Prostate gland (tissue), 2 donors: Measurements from ENCODE around the gene LSMEM2. TPM values are rescaled to one million over a fixed set of nuclear protein-coding genes. Genes with fewer than 3 reads are reported as not detected.

Experiments
- DNase-seq: peaks from one replicate; pipeline ENCODE4 v3.0.0-alpha.2; 2019; ENCODE audit warnings: low spot score
- H3K27ac ChIP-seq, 2 donors: fragments of 200-600 bp; sonication (generic); 2 replicates each; pipeline ENCODE4 v1.5.1; 2017 to 2019
- H3K27me3 ChIP-seq: fragments of 200-600 bp; sonication (generic); replicated peaks from 2 replicates; pipeline ENCODE4 v1.5.1; 2019; ENCODE audit not compliant: insufficient read depth
- H3K36me3 ChIP-seq, 2 donors: fragments of 200-600 bp; sonication (generic); 1 replicate in 1 of 2; 2 replicates in 1 of 2; pipeline versions ENCODE4 v1.5.1 to v1.8.1; 2017 to 2019
- H3K4me1 ChIP-seq: fragments of 200-600 bp; sonication (generic); replicated peaks from 2 replicates; pipeline ENCODE4 v1.5.1; 2019
- H3K4me3 ChIP-seq, 2 donors: fragments of 200-600 bp; sonication (generic); 2 replicates each; pipeline ENCODE4 v1.5.1; 2017 to 2019
- H3K9me3 ChIP-seq: fragments of 200-600 bp; sonication (generic); 2 replicates; pipeline ENCODE4 v1.5.1; 2017
- POLR2A ChIP-seq: fragments of 450-650 bp; IDR thresholded peaks from one replicate; pipeline ENCODE4 v1.6.1; 2016; ENCODE audit warnings: antibody characterized with exemption, mild to moderate bottlenecking
- POLR2AphosphoS5 ChIP-seq: sonication (generic); formaldehyde crosslinking; IDR thresholded peaks from one replicate; pipeline ENCODE4 v1.6.1; 2017; ENCODE audit warnings: antibody characterized with exemption
- WGBS: methylation state at CpG from one replicate; pipeline ENCODE4 v1.1.5; 2018; 5-methylcytosine and 5-hydroxymethylcytosine counted together
- intact Hi-C: fragments of 100-400 bp; cut with DNase I; formaldehyde crosslinking; loops from one replicate; pipeline ENCODE4 v1.14.2; 2022
- total RNA-seq, 2 donors: library from RNA; depleted of rRNA; stranded (reverse); fragments of >200 nt; gene quantifications; one replicate each; pipeline ENCODE4 v1.1.0, GENCODE V29; 2016
- TF ChIP-seq, protein P1 (sequence below), 4 experiments: fragments of 200-600 bp in 2 of 4; fragments of 450-650 bp in 2 of 4; sonication (generic) in 2 of 4; IDR thresholded peaks; 1 replicate in 3 of 4; 2 replicates in 1 of 4; pipeline ENCODE4 v1.5.1; 2016 to 2019; ENCODE audit warnings: antibody characterized with exemption in 4 of 4, mild to moderate bottlenecking in 2 of 4, moderate library complexity in 2 of 4

The LSMEM2 gene
- total RNA-seq, 2 donors from 2014 or later, result not detected

DNA sequence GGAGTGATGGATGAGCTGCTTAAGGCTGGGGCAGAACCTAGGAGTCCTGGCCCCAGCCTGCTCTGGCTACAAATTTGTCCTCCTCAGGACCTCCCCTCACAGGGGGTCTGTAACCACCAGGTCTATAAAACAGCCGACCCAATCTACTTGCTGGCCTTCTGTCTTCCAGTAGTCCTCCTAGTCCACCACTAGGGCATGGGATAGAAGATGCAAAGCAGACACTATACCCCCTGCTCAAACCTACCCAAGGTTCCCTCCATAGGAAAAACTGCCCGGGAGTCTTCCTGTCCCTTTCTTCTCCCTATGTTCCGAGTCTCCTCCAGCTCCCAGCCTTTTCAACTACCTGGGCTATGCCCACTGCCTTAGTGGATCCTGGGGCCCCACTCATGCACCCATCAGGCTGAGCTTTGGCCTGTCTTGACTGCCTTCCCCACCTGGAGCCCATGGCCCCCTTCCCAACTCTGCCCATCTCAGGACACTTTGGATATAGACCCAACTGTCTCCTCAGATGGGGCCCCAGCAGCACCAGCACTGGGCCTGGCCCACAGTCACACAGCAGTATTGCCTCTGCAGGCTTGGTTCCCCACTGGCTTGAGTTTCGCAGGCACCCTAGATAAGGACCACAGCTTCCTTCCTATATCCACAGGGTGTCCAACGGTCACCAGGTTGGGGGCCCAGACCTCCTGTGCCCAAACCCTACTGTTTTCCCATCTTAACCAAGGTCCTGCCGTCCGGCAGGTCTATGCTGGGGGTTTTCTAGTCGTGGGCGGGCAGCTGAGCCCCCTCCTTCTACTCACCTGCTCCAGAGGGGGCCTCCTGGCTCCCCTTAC lies 19.2 kb downstream of the LSMEM2 start:
- WGBS, result 39% methylated on average over 9 of the region's 9 CpGs
- H3K27ac ChIP-seq, result peak overlapping the region; percentile 84 to 89
- intact Hi-C loops, result no loop called here
- H3K4me3 ChIP-seq, result peak overlapping the region; percentile 54 to 56
- H3K27me3 ChIP-seq, result no peaks in the 10 kb centered on the region
- H3K36me3 ChIP-seq, result no peaks in the 10 kb centered on the region
- TF ChIP-seq POLR2AphosphoS5 (no peak), POLR2A (no peak)
- TF ChIP-seq, protein P1, sequence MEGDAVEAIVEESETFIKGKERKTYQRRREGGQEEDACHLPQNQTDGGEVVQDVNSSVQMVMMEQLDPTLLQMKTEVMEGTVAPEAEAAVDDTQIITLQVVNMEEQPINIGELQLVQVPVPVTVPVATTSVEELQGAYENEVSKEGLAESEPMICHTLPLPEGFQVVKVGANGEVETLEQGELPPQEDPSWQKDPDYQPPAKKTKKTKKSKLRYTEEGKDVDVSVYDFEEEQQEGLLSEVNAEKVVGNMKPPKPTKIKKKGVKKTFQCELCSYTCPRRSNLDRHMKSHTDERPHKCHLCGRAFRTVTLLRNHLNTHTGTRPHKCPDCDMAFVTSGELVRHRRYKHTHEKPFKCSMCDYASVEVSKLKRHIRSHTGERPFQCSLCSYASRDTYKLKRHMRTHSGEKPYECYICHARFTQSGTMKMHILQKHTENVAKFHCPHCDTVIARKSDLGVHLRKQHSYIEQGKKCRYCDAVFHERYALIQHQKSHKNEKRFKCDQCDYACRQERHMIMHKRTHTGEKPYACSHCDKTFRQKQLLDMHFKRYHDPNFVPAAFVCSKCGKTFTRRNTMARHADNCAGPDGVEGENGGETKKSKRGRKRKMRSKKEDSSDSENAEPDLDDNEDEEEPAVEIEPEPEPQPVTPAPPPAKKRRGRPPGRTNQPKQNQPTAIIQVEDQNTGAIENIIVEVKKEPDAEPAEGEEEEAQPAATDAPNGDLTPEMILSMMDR (IDR thresholded peaks at IDR 0.05), result peak in 1 of 4 experiments; percentile 5
- no peaks in the 10 kb centered on the region for H3K9me3 ChIP-seq
- H3K4me1 ChIP-seq, result peaks cover 11% of the 10 kb centered on the region
- DNase-seq, result no peak

DNA sequence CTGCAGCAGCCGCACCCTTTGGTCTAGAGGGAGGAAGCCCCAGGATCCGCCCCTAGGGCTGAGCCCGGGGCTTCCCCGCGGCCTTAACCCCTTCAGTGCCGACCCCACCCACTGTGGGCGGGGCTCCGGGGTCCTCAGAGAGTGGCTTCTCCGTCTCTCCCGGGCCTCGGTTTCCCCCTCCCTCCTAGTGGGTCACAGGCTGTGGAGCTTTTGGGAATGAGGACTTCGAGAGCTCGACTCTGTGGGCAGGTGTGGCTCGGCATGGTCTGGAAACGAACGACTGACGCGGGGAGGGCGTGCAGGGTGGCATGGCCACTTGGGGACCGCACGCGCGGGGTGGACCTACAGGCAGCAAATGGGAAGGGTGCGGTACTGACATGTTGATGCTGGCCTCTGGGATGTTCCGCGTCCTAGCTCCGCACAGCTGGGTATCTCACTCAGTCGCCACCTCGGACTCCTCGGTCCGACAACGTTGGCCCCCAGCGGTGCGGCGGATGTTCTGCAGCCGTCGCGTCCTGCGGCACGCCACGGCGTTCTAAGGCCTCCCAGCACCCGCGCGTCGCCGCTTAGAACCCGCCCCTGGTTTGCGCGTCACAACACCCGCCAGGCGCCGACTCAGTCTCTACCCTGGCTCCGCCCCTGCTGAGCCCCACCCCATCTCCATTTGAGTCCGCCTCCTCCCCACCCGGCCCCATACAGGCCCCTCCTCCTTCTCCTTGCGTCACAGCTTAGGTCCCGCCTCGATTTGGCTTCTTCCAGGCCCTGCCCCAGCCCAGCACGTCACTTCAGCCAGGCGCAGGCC lies 20.1 kb downstream of the LSMEM2 start, which contains the start of the genes HYAL3 and NAA80:
Gene HYAL3, minus strand, starts transcription at position 570 of the 802 bp plus-strand sequence. CDS start 3,803 bp downstream, outside the sequence.
Gene NAA80, minus strand, starts transcription at position 570 of the 802 bp plus-strand sequence. CDS start 1,942 bp downstream, outside the sequence.
- Histone ChIP-seq H3K4me1 (peaks cover 11% of the 10 kb centered on the region), H3K27me3 (no peaks in the 10 kb centered on the region), H3K9me3 (no peaks in the 10 kb centered on the region), H3K36me3 (no peaks in the 10 kb centered on the region), H3K4me3 (peak within 1 kb of the TSS; percentile 54 to 56), H3K27ac (peak within 1 kb of the TSS; percentile 84 to 89)
- peak; percentile 100 for DNase-seq
- TF ChIP-seq POLR2AphosphoS5 (peak; percentile 94), POLR2A (peak; percentile 99)
- TF ChIP-seq, protein P1 (IDR thresholded peaks at IDR 0.05), result peak in 3 of 4 experiments; percentile 19 to 68 (median 61)
- WGBS, result under 1% methylated on average over 53 of the region's 61 CpGs
- intact Hi-C loops, result no loop called here

DNA sequence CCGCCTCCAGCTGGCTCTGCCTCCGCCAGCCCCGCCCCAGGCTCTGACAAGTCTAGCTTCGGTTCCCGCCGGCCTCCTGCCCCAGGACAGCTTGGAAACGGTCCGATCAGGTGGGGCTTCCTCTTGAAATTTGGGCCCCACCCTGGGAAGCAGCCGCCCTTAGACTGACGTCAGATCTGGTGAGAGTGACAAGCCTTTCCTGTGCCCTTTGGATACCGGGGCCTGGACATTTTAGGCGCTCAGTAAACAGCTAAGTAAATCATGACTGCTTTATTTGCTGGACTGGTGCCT lies 20.7 kb downstream of the LSMEM2 start:
- TF ChIP-seq POLR2A, result peak; percentile 30
- TF ChIP-seq, protein P1 (IDR thresholded peaks at IDR 0.05), result no peak
- TF ChIP-seq POLR2AphosphoS5, result peak; percentile 83
- intact Hi-C loops, result no loop called here
- DNase-seq, result no peak

DNA sequence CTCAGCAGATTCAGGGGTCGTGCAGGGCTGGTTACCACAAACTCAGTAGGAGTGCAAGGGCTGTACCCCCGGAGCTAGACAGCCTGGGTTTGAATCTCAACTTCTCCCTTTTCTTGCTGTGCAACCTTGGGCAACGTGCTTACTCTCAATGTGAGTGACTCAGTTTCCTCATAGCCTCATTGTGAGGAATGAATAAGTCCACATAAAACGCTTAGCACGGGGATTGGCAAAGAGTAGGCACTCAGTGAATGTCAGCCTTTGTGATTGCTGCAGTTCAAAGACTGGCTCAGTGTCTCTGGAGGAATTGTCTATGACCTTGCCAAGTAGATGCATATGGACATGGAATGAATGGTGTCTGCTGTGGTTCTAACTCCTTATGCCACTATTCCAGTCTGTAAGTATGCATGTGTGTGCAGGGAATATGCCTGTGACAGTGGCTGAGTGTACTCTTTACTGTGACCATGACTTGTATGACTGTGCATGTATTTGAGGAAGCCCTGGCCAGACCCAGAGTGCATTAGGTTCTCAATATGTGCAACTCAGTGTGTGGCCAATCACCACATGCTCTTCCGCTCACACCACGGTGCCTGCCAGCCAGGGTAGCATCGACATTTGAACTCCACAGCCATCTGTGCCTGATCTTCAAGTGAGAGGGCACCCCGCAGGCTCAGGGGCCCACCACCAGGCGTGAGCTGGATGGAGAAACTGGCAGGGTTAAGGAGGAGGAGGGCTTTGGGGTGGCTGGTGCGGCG lies 21.2 kb downstream of the LSMEM2 start:
- no peaks in the 10 kb centered on the region for H3K36me3 ChIP-seq
- peak overlapping the region; percentile 84 to 89 for H3K27ac ChIP-seq
- H3K9me3 ChIP-seq, result no peaks in the 10 kb centered on the region
- 53% methylated on average over 12 of the region's 12 CpGs for WGBS
- intact Hi-C loops, result no loop called here
- DNase-seq, result no peak
- peaks cover 11% of the 10 kb centered on the region for H3K4me1 ChIP-seq
- TF ChIP-seq, protein P1 (IDR thresholded peaks at IDR 0.05), result no peak
- TF ChIP-seq POLR2A (no peak), POLR2AphosphoS5 (no peak)
- H3K4me3 ChIP-seq, result peak overlapping the region; percentile 54 to 56
- H3K27me3 ChIP-seq, result no peaks in the 10 kb centered on the region

More for the DNA sequence above, 20.7 kb downstream of the LSMEM2 start:
- Histone ChIP-seq H3K27me3 (no peaks in the 10 kb centered on the region), H3K36me3 (no peaks in the 10 kb centered on the region), H3K4me1 (peaks cover 11% of the 10 kb centered on the region), H3K9me3 (no peaks in the 10 kb centered on the region), H3K4me3 (peak overlapping the region; percentile 54 to 56), H3K27ac (peak overlapping the region; percentile 84 to 89)
- 3% methylated on average over 12 of the region's 12 CpGs for WGBS
